WERI-Rb-1 (cell line): ENCODE results near the gene NSG2.
A peak's percentile ranks its signal among the peaks of the same experiment; 100 is the strongest.

ENCODE experiments used
- DNase-seq: peaks from one replicate; pipeline ENCODE4 v3.0.0-alpha.2; 2020
- H3K27ac ChIP-seq: fragments of 250-450 bp; sonication (Bioruptor Pico); 2 replicates; pipeline ENCODE4 v1.5.1; 2020; ENCODE audit warnings: mild to moderate bottlenecking, moderate library complexity
- H3K27me3 ChIP-seq: fragments of 250-450 bp; sonication (Bioruptor Pico); 2 replicates; pipeline ENCODE4 v1.5.1; 2021; ENCODE audit warnings: mild to moderate bottlenecking, low read depth, moderate library complexity; ENCODE audit not compliant: insufficient read depth, severe bottlenecking
- H3K36me3 ChIP-seq: fragments of 250-450 bp; sonication (Bioruptor Pico); 2 replicates; pipeline ENCODE4 v1.5.1; 2020; ENCODE audit warnings: mild to moderate bottlenecking, moderate library complexity
- H3K4me3 ChIP-seq: 2 replicates; pipeline ENCODE4 v1.5.1; 2011; ENCODE audit warnings: low read depth, mild to moderate bottlenecking, control low read depth, low read length
- H3K9me3 ChIP-seq: fragments of 250-450 bp; sonication (Bioruptor Pico); 2 replicates; pipeline ENCODE4 v1.5.1; 2021; ENCODE audit warnings: mild to moderate bottlenecking, moderate library complexity; ENCODE audit not compliant: severe bottlenecking
- CTCF ChIP-seq: IDR thresholded peaks from 2 replicates; pipeline ENCODE4 v1.5.1; 2011; ENCODE audit warnings: low read depth, mild to moderate bottlenecking, control low read depth, inconsistent platforms, low read length

NSG2 gene

GRCh38 chr5:174084691-174085154, 39.2 kb downstream of the NSG2 start:
- no peaks in the 10 kb centered on the region for H3K9me3 ChIP-seq
- no peak overlapping the region for H3K4me3 ChIP-seq
- no peak for TF ChIP-seq CTCF
- H3K27ac ChIP-seq = no peak overlapping the region
- no peaks in the 10 kb centered on the region for H3K27me3 ChIP-seq
- no peaks in the 10 kb centered on the region for H3K36me3 ChIP-seq
- DNase-seq = no peak

GRCh38 chr5:174086751-174087150, 41.2 kb downstream of the NSG2 start:
- Histone ChIP-seq H3K27me3 (no peaks in the 10 kb centered on the region), H3K9me3 (no peaks in the 10 kb centered on the region), H3K4me3 (no peak overlapping the region), H3K27ac (no peak overlapping the region), H3K36me3 (no peaks in the 10 kb centered on the region)
- TF ChIP-seq CTCF = no peak
- DNase-seq = no peak

GRCh38 chr5:174087783-174088182, 42.3 kb downstream of the NSG2 start:
- no peak for TF ChIP-seq CTCF
- Histone ChIP-seq H3K36me3 (no peaks in the 10 kb centered on the region), H3K27me3 (no peaks in the 10 kb centered on the region), H3K9me3 (no peaks in the 10 kb centered on the region), H3K27ac (no peak overlapping the region), H3K4me3 (no peak overlapping the region)
- DNase-seq = no peak

GRCh38 chr5:174090129-174090528, 44.6 kb downstream of the NSG2 start:
- no peaks in the 10 kb centered on the region for H3K9me3 ChIP-seq
- DNase-seq = no peak
- peak overlapping the region; percentile 78 for H3K27ac ChIP-seq
- no peak for TF ChIP-seq CTCF
- H3K27me3 ChIP-seq = no peaks in the 10 kb centered on the region
- H3K4me3 ChIP-seq = no peak overlapping the region
- no peaks in the 10 kb centered on the region for H3K36me3 ChIP-seq

- TF ChIP-seq CTCF = no peak
- Histone ChIP-seq H3K9me3 (no peaks in the 10 kb centered on the region), H3K36me3 (no peaks in the 10 kb centered on the region), H3K4me3 (no peak overlapping the region), H3K27me3 (no peaks in the 10 kb centered on the region), H3K27ac (no peak overlapping the region)
- no peak for DNase-seq
Observed at GRCh38 chr5:174093123-174093522, 47.6 kb downstream of the NSG2 start.

- Histone ChIP-seq H3K4me3 (no peak overlapping the region), H3K27ac (no peak overlapping the region), H3K27me3 (no peaks in the 10 kb centered on the region), H3K9me3 (no peaks in the 10 kb centered on the region), H3K36me3 (no peaks in the 10 kb centered on the region)
- DNase-seq = no peak
- TF ChIP-seq CTCF = no peak
Observed at GRCh38 chr5:174094857-174095606, 49.5 kb downstream of the NSG2 start.
